ENCODE results near the gene CEMIP. TPM values are rescaled to one million over a fixed set of nuclear protein-coding genes. Genes with fewer than 3 reads are reported as not detected.

Gene CEMIP
- total RNA-seq, 1 donor from 2014 or later: 6.5 TPM

- no peak for DNase-seq
Observed at GRCh38 chr15:80855206-80855605, 76.0 kb downstream of the CEMIP start.

GRCh38 chr15:80856400-80856799 lies 77.2 kb downstream of the CEMIP start:
- no peak for DNase-seq

GRCh38 chr15:80856809-80857377 lies 77.7 kb downstream of the CEMIP start:
- DNase-seq: no peak

GRCh38 chr15:80861731-80862170 lies 82.6 kb downstream of the CEMIP start:
- no peak for DNase-seq

- DNase-seq: no peak
Observed at GRCh38 chr15:80864666-80865065, 85.5 kb downstream of the CEMIP start.

- DNase-seq: no peak
Observed at GRCh38 chr15:80866936-80867335, 87.8 kb downstream of the CEMIP start.

GRCh38 chr15:80870366-80870765 lies 91.2 kb downstream of the CEMIP start:
- no peak for DNase-seq

GRCh38 chr15:80870893-80871292 lies 91.7 kb downstream of the CEMIP start:
- peak; percentile 68 for DNase-seq

GRCh38 chr15:80871858-80872257 lies 92.7 kb downstream of the CEMIP start:
- no peak for DNase-seq

GRCh38 chr15:80873366-80873952 lies 94.3 kb downstream of the CEMIP start:
- peak; percentile 25 for DNase-seq

- peak; percentile 75 for DNase-seq
Observed at GRCh38 chr15:80875568-80876347, 96.6 kb downstream of the CEMIP start.

GRCh38 chr15:80876348-80876674 lies 97.1 kb downstream of the CEMIP start:
- peak; percentile 75 for DNase-seq

GRCh38 chr15:80878242-80878866 lies 99.2 kb downstream of the CEMIP start:
- DNase-seq: no peak

- no peak for DNase-seq
Observed at GRCh38 chr15:80878867-80879250, 99.7 kb downstream of the CEMIP start.

GRCh38 chr15:80880086-80880485 lies 100.9 kb downstream of the CEMIP start:
- no peak for DNase-seq

- DNase-seq: no peak
Observed at GRCh38 chr15:80883641-80884040, 104.5 kb downstream of the CEMIP start.

GRCh38 chr15:80885016-80885579 lies 105.9 kb downstream of the CEMIP start:
- DNase-seq: peak; percentile 34

- DNase-seq: no peak
Observed at GRCh38 chr15:80887148-80887547, 108.0 kb downstream of the CEMIP start.

- no peak for DNase-seq
Observed at GRCh38 chr15:80888846-80889245, 109.7 kb downstream of the CEMIP start.

GRCh38 chr15:80890341-80891005 lies 111.3 kb downstream of the CEMIP start:
- DNase-seq: no peak

GRCh38 chr15:80891006-80891405 lies 111.8 kb downstream of the CEMIP start:
- no peak for DNase-seq

GRCh38 chr15:80892414-80892813 lies 113.2 kb downstream of the CEMIP start:
- no peak for DNase-seq
